ENCODE data around the gene MYMX.

DNA sequence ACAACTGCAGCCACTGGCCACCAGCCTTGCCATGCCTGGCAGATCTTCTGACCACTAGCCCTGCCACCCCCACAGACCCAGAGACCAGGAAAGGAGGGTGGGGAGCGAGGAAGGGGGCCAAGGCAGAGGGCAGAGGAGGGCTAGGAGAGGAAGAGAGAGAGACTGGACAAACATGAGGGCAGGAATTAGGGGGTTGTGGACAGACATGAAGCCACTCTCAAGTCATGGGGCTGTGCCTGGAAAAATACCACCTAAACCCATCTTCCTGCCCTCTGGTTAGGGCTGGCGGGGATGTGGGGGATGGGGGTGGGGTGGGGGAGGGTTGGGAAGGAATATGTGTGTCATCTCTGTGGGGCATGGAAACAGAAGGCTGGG lies 5.2 kb downstream of the MYMX start:
- TF ChIP-seq, protein P1, sequence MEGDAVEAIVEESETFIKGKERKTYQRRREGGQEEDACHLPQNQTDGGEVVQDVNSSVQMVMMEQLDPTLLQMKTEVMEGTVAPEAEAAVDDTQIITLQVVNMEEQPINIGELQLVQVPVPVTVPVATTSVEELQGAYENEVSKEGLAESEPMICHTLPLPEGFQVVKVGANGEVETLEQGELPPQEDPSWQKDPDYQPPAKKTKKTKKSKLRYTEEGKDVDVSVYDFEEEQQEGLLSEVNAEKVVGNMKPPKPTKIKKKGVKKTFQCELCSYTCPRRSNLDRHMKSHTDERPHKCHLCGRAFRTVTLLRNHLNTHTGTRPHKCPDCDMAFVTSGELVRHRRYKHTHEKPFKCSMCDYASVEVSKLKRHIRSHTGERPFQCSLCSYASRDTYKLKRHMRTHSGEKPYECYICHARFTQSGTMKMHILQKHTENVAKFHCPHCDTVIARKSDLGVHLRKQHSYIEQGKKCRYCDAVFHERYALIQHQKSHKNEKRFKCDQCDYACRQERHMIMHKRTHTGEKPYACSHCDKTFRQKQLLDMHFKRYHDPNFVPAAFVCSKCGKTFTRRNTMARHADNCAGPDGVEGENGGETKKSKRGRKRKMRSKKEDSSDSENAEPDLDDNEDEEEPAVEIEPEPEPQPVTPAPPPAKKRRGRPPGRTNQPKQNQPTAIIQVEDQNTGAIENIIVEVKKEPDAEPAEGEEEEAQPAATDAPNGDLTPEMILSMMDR (IDR thresholded peaks at IDR 0.05) = no peak
- no peak for TF ChIP-seq POLR2A (IDR thresholded peaks at IDR 0.05)

Measured in esophagus squamous epithelium (tissue), 4 donors.